CD4-positive, alpha-beta T cell treated with Interleukin-2 at 100 ng/mL for 4 hours (primary cell): ENCODE measurements around the gene XDH.

Experiments
- DNase-seq: peaks from one replicate; pipeline ENCODE4 v3.0.0-alpha.2; 2020; ENCODE audit warnings: low spot score

Gene XDH

DNA sequence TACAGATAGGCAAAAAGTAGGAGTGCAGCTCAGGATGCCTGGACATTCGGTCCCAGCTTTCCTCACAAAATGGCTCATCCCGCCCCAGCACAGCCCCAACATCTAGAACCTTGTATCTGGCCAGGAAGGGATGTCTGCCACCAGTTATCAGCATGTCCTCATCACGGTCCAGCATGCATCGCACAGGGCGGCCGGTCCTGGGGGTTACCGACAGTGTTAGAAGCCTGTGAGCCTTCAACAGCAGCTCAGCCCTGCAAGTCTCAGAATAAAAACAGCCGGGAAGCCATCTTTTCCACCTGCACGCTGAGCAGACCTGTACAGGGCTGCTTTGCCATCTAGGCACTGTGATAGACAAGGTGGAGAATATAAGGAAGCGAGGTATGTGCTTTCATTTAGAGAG, 49.2 kb downstream of the XDH start:
- no peak for DNase-seq

GRCh38 chr2:31363956-31364750, 50.4 kb downstream of the XDH start:
- no peak for DNase-seq

DNA sequence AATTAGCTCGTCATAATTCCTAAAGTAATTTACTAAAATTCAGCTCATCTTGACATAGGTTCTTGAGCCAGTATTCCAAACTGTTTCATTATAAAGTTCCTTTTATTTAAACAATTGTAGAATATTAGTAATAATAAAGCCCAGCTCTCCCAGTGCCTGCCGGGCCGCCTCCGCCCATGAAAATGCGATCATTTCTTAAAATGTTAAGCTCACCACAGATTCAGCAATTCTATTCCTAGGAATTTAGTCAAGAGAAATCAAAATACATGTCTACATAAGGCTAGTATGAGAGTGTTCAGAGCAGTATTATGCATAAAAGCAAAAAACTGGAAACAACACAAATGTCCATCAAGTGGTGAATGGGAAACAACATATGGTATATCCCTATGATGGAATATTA, 52.0 kb downstream of the XDH start:
- DNase-seq, result no peak

- DNase-seq, result no peak
These were observed 55.3 kb downstream of the XDH start for GRCh38 chr2:31359229-31359628.

- no peak for DNase-seq
These were observed 59.7 kb downstream of the XDH start for GRCh38 chr2:31354837-31355236.

- no peak for DNase-seq
These were observed 61.4 kb downstream of the XDH start for GRCh38 chr2:31353179-31353578.

DNA sequence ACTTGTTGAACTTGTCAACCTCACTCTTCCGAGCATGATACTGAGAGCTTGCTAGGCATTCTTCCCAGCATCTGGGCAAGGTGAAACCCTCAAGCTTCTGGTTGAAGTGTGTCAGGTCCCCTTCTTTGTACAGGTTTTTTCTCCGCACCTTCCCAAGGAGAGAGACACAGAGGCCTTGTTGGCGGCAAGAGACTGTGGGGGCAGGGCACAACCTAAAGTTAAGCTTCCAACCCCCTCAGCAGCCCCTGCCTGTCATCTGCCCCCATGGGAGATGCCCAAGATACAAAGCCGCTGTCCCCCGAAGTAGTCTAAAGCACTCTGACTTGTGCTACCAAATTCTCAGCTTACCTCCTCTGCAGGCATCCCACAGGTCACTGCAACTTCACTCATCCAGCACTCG, 64.9 kb downstream of the XDH start:
- no peak for DNase-seq

DNA sequence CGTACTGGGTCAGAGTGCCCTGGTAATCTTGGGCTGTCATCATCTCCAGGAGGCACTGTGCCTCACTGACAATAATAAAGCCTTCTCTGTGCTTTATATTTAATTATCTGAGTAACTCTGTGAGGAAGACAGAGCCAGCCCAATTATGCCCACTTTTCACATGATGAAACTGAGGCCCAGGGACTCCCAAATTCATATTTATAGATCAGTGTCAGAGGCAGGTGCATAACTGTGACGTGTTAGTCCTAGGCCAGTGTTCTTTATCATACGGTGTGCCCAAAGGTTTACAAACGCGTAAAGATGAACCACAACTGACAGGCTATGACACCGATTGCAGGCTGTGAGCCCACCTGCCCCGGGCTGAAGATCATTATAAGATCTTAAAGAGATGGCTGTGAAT, 65.4 kb downstream of the XDH start:
- DNase-seq, result no peak

DNA sequence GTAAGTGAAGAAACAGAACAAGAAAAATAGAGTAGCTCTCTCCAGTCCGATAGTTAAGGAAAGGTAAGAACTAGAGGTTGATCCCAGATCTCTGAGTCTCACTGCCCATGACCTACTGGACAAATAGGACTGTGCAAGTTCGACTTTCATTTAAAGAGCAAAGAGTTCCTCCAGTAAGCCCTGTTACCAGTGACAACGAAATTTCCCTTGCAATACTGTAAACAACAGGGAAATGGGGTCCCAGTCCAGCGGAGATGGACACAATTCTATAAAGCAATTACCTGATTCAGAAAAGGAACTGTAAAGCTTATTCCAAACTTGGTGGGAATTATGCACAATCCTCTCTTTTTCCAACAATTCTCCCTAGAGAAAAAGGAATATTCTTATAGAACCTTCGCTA, 65.9 kb downstream of the XDH start:
- DNase-seq, result no peak

GRCh38 chr2:31347750-31348149, 66.8 kb downstream of the XDH start:
- no peak for DNase-seq

DNA sequence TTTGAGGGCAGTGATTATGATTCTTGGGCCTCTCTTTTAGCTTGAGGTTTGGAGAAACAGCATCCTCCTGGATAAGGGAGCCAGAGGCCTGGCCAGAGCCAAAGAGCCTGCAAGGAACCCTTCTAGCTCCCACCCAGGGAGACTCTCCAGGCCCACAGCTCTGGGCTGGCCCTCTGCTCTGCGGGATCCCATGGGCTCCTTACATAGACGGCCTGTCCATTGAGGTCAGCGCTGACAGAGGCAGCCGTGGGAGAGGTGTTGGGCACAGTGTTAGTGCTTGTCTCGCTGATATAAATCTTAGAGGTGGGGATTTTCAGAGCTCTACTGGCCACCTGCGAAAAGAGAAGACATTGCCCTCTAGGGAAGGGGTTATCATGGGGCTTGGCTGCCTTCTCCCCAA, 67.2 kb downstream of the XDH start:
- no peak for DNase-seq

GRCh38 chr2:31344447-31344846, 70.1 kb downstream of the XDH start:
- no peak for DNase-seq

- DNase-seq, result no peak
These were observed 73.2 kb downstream of the XDH start for GRCh38 chr2:31341351-31341750.

DNA sequence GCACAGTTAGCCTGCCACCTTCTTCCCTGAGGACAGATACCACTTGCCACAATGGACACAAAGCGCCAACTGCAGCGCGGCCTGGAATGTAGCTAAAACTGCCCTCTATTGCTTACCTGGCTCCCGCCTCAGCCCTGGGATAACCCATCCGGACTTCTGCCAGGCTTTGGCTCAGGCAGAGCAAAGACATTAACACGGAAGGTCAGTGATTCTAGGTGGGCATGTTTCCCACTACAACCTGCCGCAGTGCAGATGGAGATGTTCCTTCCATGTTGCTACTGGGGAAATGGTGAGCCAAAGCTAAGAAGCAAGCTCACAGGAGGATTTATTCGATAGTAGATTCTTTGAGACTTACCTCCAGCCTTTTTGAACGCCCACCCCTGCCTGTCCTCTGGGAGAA, 74.8 kb downstream of the XDH start:
- no peak for DNase-seq

- DNase-seq, result no peak
These were observed 76.7 kb downstream of the XDH start for GRCh38 chr2:31337860-31338259.

DNA sequence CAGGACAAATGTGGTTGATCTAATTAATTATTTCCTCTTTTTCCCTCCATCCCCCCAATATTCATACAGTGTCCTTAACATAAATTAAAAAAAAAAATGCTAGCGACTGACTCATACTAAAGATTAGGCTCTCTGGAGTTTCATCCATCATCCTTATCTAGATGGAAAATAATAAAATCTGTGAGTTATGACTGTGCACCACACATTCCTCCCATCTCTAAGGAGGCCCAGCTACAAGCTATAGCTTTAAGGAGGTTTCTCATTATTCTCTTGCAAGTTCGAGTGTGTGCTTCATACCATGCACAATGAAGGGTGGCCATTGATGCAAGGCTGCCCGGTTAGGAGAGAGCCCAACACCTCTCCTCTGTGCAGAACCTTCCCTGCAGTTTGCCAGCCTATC, 77.3 kb downstream of the XDH start:
- no peak for DNase-seq

DNA sequence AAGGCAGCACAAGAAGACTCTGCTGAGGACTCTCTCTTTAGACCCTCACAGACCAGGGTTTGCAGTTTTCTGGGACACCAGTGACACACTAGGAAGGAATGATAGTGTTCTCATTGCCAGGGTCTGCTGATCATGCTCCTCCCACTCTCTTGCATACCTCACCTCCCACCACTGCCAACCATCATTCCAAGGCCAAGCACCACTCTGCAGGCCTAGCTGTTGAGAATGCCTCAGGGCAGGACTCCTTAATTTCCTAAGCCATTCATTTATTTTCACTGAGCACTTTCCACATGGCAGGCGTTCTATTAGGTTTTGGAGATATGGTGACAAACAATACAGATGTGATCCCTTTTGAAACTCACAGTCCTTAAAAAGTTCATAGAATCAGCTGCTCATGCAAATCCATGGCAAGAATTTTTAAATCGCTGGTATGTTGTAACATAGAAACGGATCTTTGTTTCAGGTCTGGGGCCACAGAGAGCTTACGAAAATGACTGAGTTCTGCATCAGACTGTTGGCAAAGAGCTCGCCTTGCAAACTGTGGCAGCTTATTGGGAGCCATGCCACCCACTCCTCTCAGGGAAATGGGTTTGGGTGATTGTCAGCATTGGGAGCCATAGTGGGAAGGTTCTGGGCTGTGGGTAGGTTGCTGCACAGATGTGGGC, 78.5 kb downstream of the XDH start:
- no peak for DNase-seq

DNA sequence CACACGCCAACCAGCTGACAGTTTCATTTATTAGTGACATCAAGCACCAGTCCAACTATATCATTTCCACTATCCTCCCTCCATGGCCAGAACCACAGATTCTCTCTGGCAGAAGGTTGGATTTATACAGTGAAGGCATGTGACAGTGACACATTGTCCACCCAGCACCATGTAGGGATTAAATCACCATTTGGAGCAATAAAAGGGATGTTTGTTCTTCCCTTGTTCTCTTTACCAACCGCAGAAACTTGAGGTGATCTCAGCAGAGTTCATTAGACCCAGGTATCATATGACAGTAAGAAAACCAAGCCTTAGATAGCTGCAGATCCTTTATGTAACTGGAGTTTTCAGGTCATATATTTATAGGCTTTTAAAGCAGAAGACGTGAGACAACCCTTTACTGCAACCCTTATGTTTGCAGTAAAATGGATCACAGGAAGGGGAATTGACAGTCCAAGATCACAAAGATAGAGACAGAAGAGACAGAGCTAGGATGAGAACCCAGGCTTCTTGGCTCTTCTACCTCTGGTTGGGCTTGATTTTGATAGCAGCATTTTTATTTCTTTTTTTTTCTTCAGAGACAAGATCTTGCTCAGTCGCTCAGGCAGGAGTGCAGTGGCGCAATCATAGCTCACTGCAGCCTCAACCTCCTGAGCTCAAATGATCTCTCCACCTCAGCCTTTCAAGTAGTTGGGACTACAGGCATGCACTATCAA, 80.1 kb downstream of the XDH start:
- DNase-seq, result no peak

DNA sequence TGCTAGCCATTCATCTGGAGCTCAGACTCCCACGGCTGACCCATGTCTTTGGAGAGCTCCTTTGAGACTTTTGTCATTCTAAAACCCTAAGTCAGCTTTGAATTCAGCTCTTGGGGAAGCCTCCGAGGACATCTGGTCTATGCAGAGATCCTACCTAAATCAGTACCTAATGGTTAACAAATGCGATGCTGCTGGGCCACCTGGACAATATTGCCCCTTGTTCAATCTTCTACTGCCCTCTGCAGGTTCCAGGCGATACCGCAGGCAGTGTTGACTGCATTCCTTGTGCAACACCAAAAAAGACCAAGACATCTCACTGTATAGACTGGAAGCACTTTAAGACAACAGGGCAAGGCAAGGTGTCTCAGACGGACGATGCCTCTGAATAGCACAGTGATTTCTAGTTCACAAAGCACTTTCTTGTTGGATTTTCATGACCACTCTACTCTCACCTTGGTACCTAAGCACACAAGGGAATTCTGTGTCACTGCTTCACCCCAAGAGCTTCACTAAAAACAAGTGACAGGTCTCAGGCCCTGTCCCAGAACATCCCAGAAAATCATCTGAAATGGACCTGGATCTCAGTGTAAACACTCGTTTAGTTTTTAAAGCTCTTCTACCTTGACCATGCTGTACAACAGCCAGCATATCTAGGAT, 80.9 kb downstream of the XDH start:
- DNase-seq, result peak; percentile 83

DNA sequence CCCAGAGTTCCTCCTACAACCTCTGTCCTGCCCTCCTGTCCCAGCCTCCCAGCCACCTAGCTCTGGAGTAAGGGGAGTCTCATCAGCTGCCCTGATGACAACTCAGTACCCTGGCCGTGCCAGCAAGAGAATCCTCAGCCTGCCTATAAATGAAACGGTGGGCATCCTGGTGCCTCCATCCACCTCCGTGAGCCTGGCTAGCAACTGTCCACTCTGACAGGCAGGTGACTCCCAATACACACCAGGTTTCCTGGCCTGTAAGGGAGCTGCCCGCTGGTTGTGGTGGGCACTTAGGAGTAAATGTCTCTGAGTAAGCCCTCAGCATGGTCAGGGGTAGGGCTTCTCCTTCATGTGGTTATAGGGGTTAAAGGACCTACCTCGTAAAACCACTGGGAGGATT, 81.5 kb downstream of the XDH start:
- DNase-seq, result no peak

- no peak for DNase-seq
These were observed 82.0 kb downstream of the XDH start for GRCh38 chr2:31332521-31332920.

DNA sequence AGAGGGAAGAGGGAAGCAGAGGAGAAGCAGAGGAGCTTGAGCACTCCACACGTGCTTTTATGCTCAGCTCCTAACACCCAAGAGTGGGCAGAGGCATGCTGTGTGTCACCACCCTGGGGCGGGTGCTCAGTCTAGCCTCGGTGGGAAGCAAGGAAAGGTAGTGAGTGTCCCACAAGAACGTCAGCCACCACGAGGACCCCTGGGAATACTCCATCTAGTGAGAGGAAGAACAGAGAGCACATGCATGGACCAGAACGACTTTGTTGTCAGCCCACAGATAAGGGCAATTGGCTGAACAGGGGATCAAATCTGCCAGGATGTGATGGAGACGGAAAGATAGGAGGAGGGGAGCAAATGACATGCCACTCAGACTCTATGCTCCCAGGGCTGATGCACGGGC, 83.4 kb downstream of the XDH start:
- no peak for DNase-seq
